K562 (cell line): ENCODE results near the gene MRRF. TPM values are rescaled to one million over a fixed set of nuclear protein-coding genes. Genes with fewer than 3 reads are reported as not detected.

Experiments
- ATAC-seq: fragments of 200-7000 bp; cut with Tn5 transposase; 3 replicates; pipeline ENCODE4 v1.9.1; 2020; ENCODE audit warnings: moderate library complexity
- BruUV-seq: library from RNA; stranded (reverse); fragments of 400-500 nt; replicated peaks from 2 replicates; lab custom pipeline; 2021; lab: Mats Ljungman, UMichigan
- CTCF ChIA-PET: fragments of 300-600 bp; formaldehyde crosslinking; extraction: SDS; loops from one replicate; lab custom pipeline; 2021; ENCODE audit warnings: low intra/inter-chr PET ratio; lab: Yijun Ruan, JAX
- POLR2A ChIA-PET: fragments of 300-600, 350-650 bp; sonication (Branson Sonifier 250); formaldehyde crosslinking; extraction: SDS; loops from one replicate; lab custom pipeline; 2021; ENCODE audit warnings: antibody characterized with exemption, inconsistent platforms; lab: Yijun Ruan, JAX
- DNase-seq, 4 experiments: peaks; one replicate each; pipeline versions ENCODE4 v3.0.0 to v3.0.0-alpha.2; 2011 to 2018; ENCODE audit warnings: low spot score in 3 of 4, mixed read lengths in 3 of 4; ENCODE audit errors: extremely low read depth in 1 of 4
- FAIRE-seq: peaks from 2 replicates; lab custom pipeline; 2011; peaks lifted over from hg19 to GRCh38; lab: Jason Lieb, UNC
- H2AFZ ChIP-seq: 2 replicates; pipeline ENCODE4 v1.6.0; 2011; ENCODE audit warnings: low read depth, low read length, control low read depth, inconsistent platforms
- H3K27ac ChIP-seq: fragments of 200-600 bp; 3 replicates; pipeline ENCODE4 v1.8.0; 2011; ENCODE audit warnings: low read depth, mild to moderate bottlenecking, control low read depth, inconsistent platforms, low read length, moderate library complexity, mixed read lengths; ENCODE audit errors: extremely low read depth
- H3K27me3 ChIP-seq, 2 experiments: fragments of 300-600 bp in 1 of 2; 2 replicates in 1 of 2; 3 replicates in 1 of 2; pipeline versions ENCODE4 v1.6.0 to v1.8.0; 2011; ENCODE audit warnings: inconsistent platforms in 2 of 2, low read length in 2 of 2, mild to moderate bottlenecking in 1 of 2, mixed read lengths in 1 of 2, moderate library complexity in 1 of 2; ENCODE audit not compliant: control insufficient read depth in 2 of 2, insufficient read depth in 2 of 2
- H3K36me3 ChIP-seq: fragments of 300-600 bp; 3 replicates; pipeline ENCODE4 v1.8.0; 2011; ENCODE audit warnings: mild to moderate bottlenecking, low read length, inconsistent platforms; ENCODE audit not compliant: control insufficient read depth, insufficient read depth
- H3K4me1 ChIP-seq, 2 experiments: fragments of 200-600 bp in 1 of 2; replicated peaks in 1 of 2; 2 replicates in 1 of 2; 3 replicates in 1 of 2; pipeline versions ENCODE4 v1.5.1 to v1.8.0; 2011; ENCODE audit warnings: inconsistent platforms in 2 of 2, low read length in 2 of 2, mild to moderate bottlenecking in 1 of 2, mixed read lengths in 1 of 2, moderate library complexity in 1 of 2; ENCODE audit not compliant: control insufficient read depth in 2 of 2, insufficient read depth in 2 of 2
- H3K4me2 ChIP-seq: 2 replicates; pipeline ENCODE4 v1.6.1; 2011; ENCODE audit warnings: low read length, control low read depth, inconsistent platforms, mixed read lengths; ENCODE audit not compliant: insufficient read depth
- H3K4me3 ChIP-seq: fragments of 200-600 bp; sonication (generic), shearing (Covaris generic); 2 replicates; pipeline ENCODE4 v1.5.1; 2016; ENCODE audit warnings: control low read depth, inconsistent platforms
- H3K79me2 ChIP-seq: fragments of 200-600 bp; 3 replicates; pipeline ENCODE4 v1.8.0; 2011; ENCODE audit warnings: low read length, inconsistent platforms; ENCODE audit not compliant: control insufficient read depth, insufficient read depth
- H3K9ac ChIP-seq, 2 experiments: 2 replicates each; pipeline versions ENCODE4 v1.6.0 to v1.6.1; 2011; ENCODE audit warnings: low read depth in 2 of 2, low read length in 2 of 2, control low read depth in 1 of 2, inconsistent platforms in 1 of 2, mild to moderate bottlenecking in 1 of 2, mixed read lengths in 1 of 2; ENCODE audit not compliant: insufficient read depth in 1 of 2
- H3K9me1 ChIP-seq: one replicate; pipeline ENCODE4 v1.6.0; 2011; ENCODE audit warnings: inconsistent platforms, mild to moderate bottlenecking, low read length, moderate library complexity; ENCODE audit not compliant: control insufficient read depth, insufficient read depth
- H3K9me3 ChIP-seq: replicated peaks from 2 replicates; pipeline ENCODE4 v1.5.1; 2011; ENCODE audit warnings: low read depth, low read length, inconsistent platforms; ENCODE audit not compliant: control insufficient read depth, insufficient read depth
- H4K20me1 ChIP-seq: replicated peaks from 2 replicates; pipeline ENCODE4 v1.6.1; 2011; ENCODE audit warnings: low read length, inconsistent platforms, mixed read lengths; ENCODE audit not compliant: control insufficient read depth, insufficient read depth
- CEBPB ChIP-seq: fragments of 450-650 bp; IDR thresholded peaks from 2 replicates; pipeline ENCODE4 v1.6.1; 2016; ENCODE audit warnings: missing genetic modification characterization, missing compliant biosample characterization
- CXXC5 ChIP-seq: fragments of 250-450 bp; sonication (Bioruptor Pico); IDR thresholded peaks from 2 replicates; pipeline ENCODE4 v1.8.0; 2022; ENCODE audit warnings: inconsistent platforms, mild to moderate bottlenecking, moderate library complexity
- ESRRB ChIP-seq: fragments of 250-450 bp; sonication (Bioruptor Pico); IDR thresholded peaks from 2 replicates; pipeline ENCODE4 v1.5.0; 2020; ENCODE audit warnings: mild to moderate bottlenecking, moderate library complexity, borderline replicate concordance
- EZH2 ChIP-seq: IDR thresholded peaks from 2 replicates; pipeline ENCODE4 v1.6.1; 2012; ENCODE audit warnings: low read depth, mild to moderate bottlenecking, inconsistent platforms, low read length, borderline replicate concordance
- GABPB2 ChIP-seq: fragments of 250-450 bp; sonication (Bioruptor Pico); conservative IDR thresholded peaks from 2 replicates; pipeline ENCODE4 v1.5.1; 2021; ENCODE audit warnings: mild to moderate bottlenecking
- HNRNPLL ChIP-seq: fragments of 200-400 bp; formaldehyde crosslinking; IDR thresholded peaks from 2 replicates; pipeline ENCODE4 v1.6.1; 2017; ENCODE audit warnings: low read length, low read depth, mild to moderate bottlenecking; ENCODE audit not compliant: poor library complexity, severe bottlenecking
- HNRNPUL1 ChIP-seq: fragments of 200-400 bp; formaldehyde crosslinking; IDR thresholded peaks from 2 replicates; pipeline ENCODE4 v1.6.1; 2017; ENCODE audit warnings: low read length
- NRF1 ChIP-seq, 2 experiments: fragments of 450-650 bp; IDR thresholded peaks in 1 of 2; conservative IDR thresholded peaks in 1 of 2; 2 replicates each; pipeline ENCODE4 v1.6.1; 2014; ENCODE audit warnings: mild to moderate bottlenecking in 2 of 2
- STAT6 ChIP-seq: sonication (generic); formaldehyde crosslinking; IDR thresholded peaks from 2 replicates; pipeline ENCODE4 v1.8.1; 2023; ENCODE audit warnings: mild to moderate bottlenecking, missing genetic modification reagents
- ZBTB7A ChIP-seq: IDR thresholded peaks from 2 replicates; pipeline ENCODE4 v1.6.1; 2011; ENCODE audit warnings: low read depth, mild to moderate bottlenecking, low read length, moderate library complexity, borderline replicate concordance; ENCODE audit not compliant: control insufficient read depth
- ZNF174 ChIP-seq: fragments of 250-450 bp; sonication (Bioruptor Pico); IDR thresholded peaks from 2 replicates; pipeline ENCODE4 v1.4.0; 2020; ENCODE audit warnings: mild to moderate bottlenecking
- ZNF324 ChIP-seq: fragments of 250-450 bp; sonication (Bioruptor Pico); IDR thresholded peaks from 2 replicates; pipeline ENCODE4 v1.4.0; 2020; ENCODE audit warnings: mild to moderate bottlenecking
- ZNF41 ChIP-seq: fragments of 250-450 bp; sonication (Bioruptor Pico); conservative IDR thresholded peaks from 2 replicates; pipeline ENCODE4 v1.4.0; 2020; ENCODE audit warnings: mild to moderate bottlenecking
- WGBS: fragments of 100-300 bp; shearing (Covaris generic); methylation state at CpG from one replicate; pipeline ENCODE4 v1.1.6; 2016; ENCODE audit warnings: low coverage, mixed read lengths; ENCODE audit not compliant: insufficient coverage; ENCODE audit errors: missing lambda C conversion rate; 5-methylcytosine and 5-hydroxymethylcytosine counted together
- in situ Hi-C: fragments of 300-500 bp; cut with MboI; formaldehyde crosslinking; loops from 4 replicates; pipeline ENCODE4 v1.15.0; 2018; ENCODE audit warnings: inconsistent platforms, mixed read lengths
- intact Hi-C: fragments of 100-400 bp; cut with micrococcal nuclease; formaldehyde crosslinking; loops from 2 replicates; pipeline ENCODE4 v1.14.2; 2022
- polyA plus RNA-seq, 8 experiments: library from polyadenylated mRNA; depleted of rRNA in 4 of 8; stranded (reverse) in 5 of 8; unstranded in 3 of 8; fragments of >200 nt; fragmentation: Nextera tagmentation in 2 of 8; fragmentation: Illumina TruSeq in 1 of 8; extraction: Ambion mirVana in 2 of 8; extraction: Trizol in 1 of 8; gene quantifications; 2 replicates each; pipeline versions ENCODE4 v1.2.1 to v1.2.3, GENCODE V29; 2011 to 2014; ENCODE audit warnings: inconsistent platforms in 1 of 8, missing spikeins in 1 of 8
- total RNA-seq, 7 experiments: library from RNA; depleted of rRNA in 6 of 7; stranded (reverse); fragments of >200 nt in 6 of 7; fragmentation: Illumina TruSeq in 2 of 7; extraction: Trizol in 2 of 7; gene quantifications; 2 replicates each; pipeline versions ENCODE4 v1.2.1 to v1.2.3, GENCODE V29; 2011 to 2021; ENCODE audit warnings: low replicate concordance in 1 of 7

Gene MRRF
- total and polyA plus RNA-seq, 9 of the 15 experiments (the other 6 are each of a cell fraction or from before 2014, with no cell fraction given) = 55.0 to 105 (median 81.2) TPM

GRCh38 chr9:122228191-122228567, 36.5 kb upstream of the MRRF start:
- ATAC-seq (peak; percentile 64), FAIRE-seq (no peak), DNase-seq (peak in 3 of 4 experiments; percentile 31 to 52 (median 48))
- H3K4me3 ChIP-seq = peak overlapping the region; percentile 49
- peak; percentile 28; the same call in 1 of the 2 replicates for TF ChIP-seq CXXC5 (CRISPR knock-in tag)
- TF ChIP-seq EZH2 = peak; percentile 90
- TF ChIP-seq ESRRB = no peak
- TF ChIP-seq ZBTB7A = peak; percentile 60; the same call in 1 of the 2 replicates
- no peak for TF ChIP-seq CEBPB (tag)
- TF ChIP-seq HNRNPLL = peak; percentile 37
- no peak for TF ChIP-seq STAT6 (CRISPR knock-in tag)
- TF ChIP-seq HNRNPUL1 = no peak
- TF ChIP-seq NRF1 (conservative IDR thresholded peaks at IDR 0.05 in 1 of 2, IDR thresholded peaks at IDR 0.05 in 1 of 2) = peak; percentile 40 to 57; a peak in 2 of 4 replicates
- TF ChIP-seq ZNF174 (CRISPR knock-in tag) = no peak
- TF ChIP-seq ZNF324 (CRISPR knock-in tag) = no peak
- TF ChIP-seq ZNF41 (CRISPR knock-in tag) = no peak
- TF ChIP-seq GABPB2 (CRISPR knock-in tag) = no peak
- H3K79me2 ChIP-seq = no peaks in the 10 kb centered on the region
- in situ Hi-C loops = loop anchor here (10.0 kb wide), 1 partner anchor 1963 kb away; no protein-coding TSS in a partner anchor
- peak overlapping the region; percentile 83 for H2AFZ ChIP-seq
- BruUV-seq = no TSS peak
- H3K4me2 ChIP-seq = peak overlapping the region; percentile 63
- peaks cover 8 to 30% of the 10 kb centered on the region in 2 experiments for H3K4me1 ChIP-seq
- H3K9ac ChIP-seq = peak overlapping the region in 1 of 2 experiments; percentile 89; a peak in 3 of 4 replicates
- ChIA-PET POLR2A (no interaction called here), CTCF (no interaction called here)
- no peaks in the 10 kb centered on the region for H3K36me3 ChIP-seq
- intact Hi-C loops = no loop called here
- peaks cover 5% of the 10 kb centered on the region for H3K9me1 ChIP-seq
- WGBS = under 1% methylated on average over 17 of the region's 38 CpGs
- 0 out of 2 replicates have a peak, but pooled peaks cover 6% of the 10 kb centered on the region for H4K20me1 ChIP-seq
- peaks cover 27 to 30% of the 10 kb centered on the region in 2 experiments for H3K27me3 ChIP-seq
- H3K9me3 ChIP-seq = no peaks in the 10 kb centered on the region
- H3K27ac ChIP-seq = no peak overlapping the region
